ENCODE results near the gene GSK3B.

GSK3B gene

GRCh38 chr3:119911748-119912147 lies 182.5 kb downstream of the GSK3B start:
- no peak for DNase-seq (ENCODE audit: low read depth)
- H3K4me3 ChIP-seq (ENCODE audit: low read depth, low read length): no peak overlapping the region
- TF ChIP-seq, protein P1, sequence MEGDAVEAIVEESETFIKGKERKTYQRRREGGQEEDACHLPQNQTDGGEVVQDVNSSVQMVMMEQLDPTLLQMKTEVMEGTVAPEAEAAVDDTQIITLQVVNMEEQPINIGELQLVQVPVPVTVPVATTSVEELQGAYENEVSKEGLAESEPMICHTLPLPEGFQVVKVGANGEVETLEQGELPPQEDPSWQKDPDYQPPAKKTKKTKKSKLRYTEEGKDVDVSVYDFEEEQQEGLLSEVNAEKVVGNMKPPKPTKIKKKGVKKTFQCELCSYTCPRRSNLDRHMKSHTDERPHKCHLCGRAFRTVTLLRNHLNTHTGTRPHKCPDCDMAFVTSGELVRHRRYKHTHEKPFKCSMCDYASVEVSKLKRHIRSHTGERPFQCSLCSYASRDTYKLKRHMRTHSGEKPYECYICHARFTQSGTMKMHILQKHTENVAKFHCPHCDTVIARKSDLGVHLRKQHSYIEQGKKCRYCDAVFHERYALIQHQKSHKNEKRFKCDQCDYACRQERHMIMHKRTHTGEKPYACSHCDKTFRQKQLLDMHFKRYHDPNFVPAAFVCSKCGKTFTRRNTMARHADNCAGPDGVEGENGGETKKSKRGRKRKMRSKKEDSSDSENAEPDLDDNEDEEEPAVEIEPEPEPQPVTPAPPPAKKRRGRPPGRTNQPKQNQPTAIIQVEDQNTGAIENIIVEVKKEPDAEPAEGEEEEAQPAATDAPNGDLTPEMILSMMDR (conservative IDR thresholded peaks at IDR 0.05; ENCODE audit: low read depth, low read length): no peak

GRCh38 chr3:119902061-119902460 lies 192.2 kb downstream of the GSK3B start:
- TF ChIP-seq, protein P1 (conservative IDR thresholded peaks at IDR 0.05; ENCODE audit: low read depth, low read length): no peak

DNA sequence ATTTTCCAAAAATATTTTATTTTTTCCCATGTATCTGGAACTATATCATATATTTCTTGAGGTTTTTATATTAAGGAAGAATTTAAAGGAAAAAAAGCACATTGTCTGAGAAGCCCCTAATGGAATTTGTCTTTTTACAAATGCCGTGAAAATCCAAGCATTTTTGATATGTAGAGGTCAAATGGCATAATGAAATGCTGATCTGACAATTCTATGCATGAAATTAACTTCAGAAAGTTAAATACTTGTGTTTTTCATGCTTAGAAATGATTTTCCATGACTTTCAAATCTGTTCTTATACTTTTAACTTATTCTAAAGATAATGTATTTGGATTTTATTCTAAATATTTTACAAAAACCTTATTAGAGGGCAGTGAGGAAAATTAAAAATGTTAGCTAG lies 193.1 kb downstream of the GSK3B start:
- TF ChIP-seq, protein P1 (conservative IDR thresholded peaks at IDR 0.05; ENCODE audit: low read depth, low read length): no peak
- no peak overlapping the region for H3K4me3 ChIP-seq (ENCODE audit: low read depth, low read length)
- no peak for DNase-seq (ENCODE audit: low read depth)

More at GRCh38 chr3:119902061-119902460, 192.2 kb downstream of the GSK3B start:
- no peak overlapping the region for H3K4me3 ChIP-seq (ENCODE audit: low read depth, low read length)
- no peak for DNase-seq (ENCODE audit: low read depth)

GRCh38 chr3:119899192-119899511 lies 195.1 kb downstream of the GSK3B start:
- TF ChIP-seq, protein P1 (conservative IDR thresholded peaks at IDR 0.05; ENCODE audit: low read depth, low read length): no peak
- DNase-seq (ENCODE audit: low read depth): no peak
- no peak overlapping the region for H3K4me3 ChIP-seq (ENCODE audit: low read depth, low read length)

DNA sequence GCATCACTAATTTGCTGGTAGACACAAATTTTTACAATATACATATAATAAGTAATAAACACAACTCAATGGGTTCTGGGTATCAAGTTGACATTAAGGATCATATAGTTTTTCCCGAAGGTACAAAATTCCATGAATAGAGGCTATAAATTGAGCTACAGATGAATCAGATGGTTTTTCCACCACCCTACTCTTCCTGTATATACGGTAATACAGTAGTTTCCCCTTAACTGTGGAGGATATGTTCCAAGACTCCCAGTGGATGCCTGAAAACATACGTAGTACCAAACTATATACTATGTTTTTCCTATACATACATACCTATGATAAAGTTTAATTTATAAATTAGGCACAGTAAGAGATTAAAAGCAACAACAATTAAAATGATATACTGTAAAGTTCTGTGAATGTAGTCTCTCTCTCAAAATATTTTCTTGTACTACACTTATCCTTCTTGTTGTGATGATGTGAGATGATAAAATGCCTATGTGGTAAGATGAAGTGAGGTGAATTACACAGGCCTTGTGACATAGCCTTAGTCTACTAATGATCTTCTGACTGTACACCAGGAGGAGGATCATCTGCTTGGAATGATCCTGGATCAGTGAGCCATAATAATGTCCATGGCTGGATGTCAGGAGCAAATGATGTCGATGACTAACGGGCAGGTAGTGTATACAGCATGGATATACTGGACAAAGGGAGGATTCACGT lies 195.6 kb downstream of the GSK3B start:
- no peak for DNase-seq (ENCODE audit: low read depth)
- H3K4me3 ChIP-seq (ENCODE audit: low read depth, low read length): no peak overlapping the region
- TF ChIP-seq, protein P1 (conservative IDR thresholded peaks at IDR 0.05; ENCODE audit: low read depth, low read length): no peak

DNA sequence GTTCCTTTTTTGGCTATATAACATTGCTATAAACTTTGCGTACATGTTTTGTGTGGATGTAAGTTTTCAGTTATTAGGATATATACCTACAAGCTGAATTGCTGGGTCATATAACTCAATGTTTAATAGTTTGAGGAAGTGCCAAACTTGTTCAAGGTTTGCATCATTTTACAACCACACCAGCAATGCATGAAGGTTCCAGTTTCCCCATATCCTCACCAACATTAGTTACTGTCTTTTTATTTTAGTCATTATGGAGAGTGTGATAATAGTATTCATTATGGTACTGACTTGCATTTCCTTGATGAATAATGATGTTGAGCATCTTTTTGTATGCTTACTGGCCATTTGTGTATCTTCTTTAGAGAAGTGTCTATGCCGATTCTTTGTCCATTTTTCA lies 200.1 kb downstream of the GSK3B start:
- TF ChIP-seq, protein P1 (conservative IDR thresholded peaks at IDR 0.05; ENCODE audit: low read depth, low read length): no peak
- H3K4me3 ChIP-seq (ENCODE audit: low read depth, low read length): no peak overlapping the region
- DNase-seq (ENCODE audit: low read depth): no peak

GRCh38 chr3:119893769-119894168 lies 200.5 kb downstream of the GSK3B start:
- no peak for DNase-seq (ENCODE audit: low read depth)
- TF ChIP-seq, protein P1 (conservative IDR thresholded peaks at IDR 0.05; ENCODE audit: low read depth, low read length): no peak
- H3K4me3 ChIP-seq (ENCODE audit: low read depth, low read length): no peak overlapping the region

Data from choroid plexus epithelial cell (primary cell).